Frontal cortex (tissue), 4 donors: ENCODE data around the gene CD101. TPM values are rescaled to one million over a fixed set of nuclear protein-coding genes. Genes with fewer than 3 reads are reported as not detected.

Experiments
- DNase-seq, 2 donors: peaks; one replicate each; pipeline ENCODE4 v3.0.0; 2012; ENCODE audit warnings: low spot score in 2 of 2
- FAIRE-seq: peaks from 2 replicates; lab custom pipeline; 2012; peaks lifted over from hg19 to GRCh38; lab: Jason Lieb, UNC
- total RNA-seq: library from RNA; depleted of rRNA; stranded (reverse); fragments of >200 nt; gene quantifications from one replicate; pipeline ENCODE4 v1.2.3, GENCODE V29; 2014
- donor health status: control.
- donor health status: control.
- donor health status: control.

The CD101 gene
- total RNA-seq, 1 donor from 2014 or later, result 0.82 TPM

GRCh38 chr1:116984406-116985160, 17.0 kb upstream of the CD101 start:
- no peak for FAIRE-seq
- DNase-seq, result no peak

- DNase-seq, result no peak
- FAIRE-seq, result no peak
Observed at GRCh38 chr1:116986421-116987255, 14.9 kb upstream of the CD101 start.

DNA sequence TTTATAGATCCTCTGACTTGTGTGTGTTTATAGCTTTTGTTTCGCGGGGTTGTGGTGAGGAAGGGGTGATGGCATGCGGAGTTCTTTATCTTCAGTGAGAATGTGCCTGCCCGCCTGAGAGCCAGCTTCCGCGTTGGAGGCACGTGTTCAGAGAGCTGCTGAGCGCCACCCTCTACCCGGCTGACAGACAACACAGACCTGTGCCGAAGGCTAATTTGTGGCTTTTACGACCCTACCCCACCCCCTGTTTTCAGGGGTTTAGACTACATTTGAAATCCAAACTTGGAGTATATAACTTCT, 14.4 kb upstream of the CD101 start:
- no peak for DNase-seq
- FAIRE-seq, result no peak

DNA sequence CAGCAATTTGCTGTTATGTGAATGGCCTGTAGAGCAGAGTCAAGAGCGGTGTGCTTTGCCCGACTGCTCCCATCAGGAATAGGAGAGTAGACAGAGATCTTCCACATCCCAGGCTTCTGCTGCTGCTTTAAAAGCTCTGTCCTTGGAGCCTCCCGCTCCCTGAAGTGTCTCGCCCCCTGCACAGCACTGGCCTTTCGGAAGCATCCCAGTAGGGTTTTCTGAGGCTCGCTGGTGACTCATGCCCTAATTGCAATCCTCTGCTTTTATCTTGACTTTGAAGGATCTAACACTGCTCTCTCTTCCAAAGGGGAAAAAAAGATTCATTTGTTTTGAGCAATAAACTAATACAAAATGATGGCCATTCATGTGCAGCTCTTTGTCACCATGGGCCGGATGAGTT, 13.3 kb upstream of the CD101 start:
- FAIRE-seq (no peak), DNase-seq (no peak)

- DNase-seq (no peak), FAIRE-seq (no peak)
Observed at GRCh38 chr1:116988908-116989307, 12.7 kb upstream of the CD101 start.

GRCh38 chr1:116989835-116990234, 11.7 kb upstream of the CD101 start:
- FAIRE-seq (no peak), DNase-seq (no peak)

DNA sequence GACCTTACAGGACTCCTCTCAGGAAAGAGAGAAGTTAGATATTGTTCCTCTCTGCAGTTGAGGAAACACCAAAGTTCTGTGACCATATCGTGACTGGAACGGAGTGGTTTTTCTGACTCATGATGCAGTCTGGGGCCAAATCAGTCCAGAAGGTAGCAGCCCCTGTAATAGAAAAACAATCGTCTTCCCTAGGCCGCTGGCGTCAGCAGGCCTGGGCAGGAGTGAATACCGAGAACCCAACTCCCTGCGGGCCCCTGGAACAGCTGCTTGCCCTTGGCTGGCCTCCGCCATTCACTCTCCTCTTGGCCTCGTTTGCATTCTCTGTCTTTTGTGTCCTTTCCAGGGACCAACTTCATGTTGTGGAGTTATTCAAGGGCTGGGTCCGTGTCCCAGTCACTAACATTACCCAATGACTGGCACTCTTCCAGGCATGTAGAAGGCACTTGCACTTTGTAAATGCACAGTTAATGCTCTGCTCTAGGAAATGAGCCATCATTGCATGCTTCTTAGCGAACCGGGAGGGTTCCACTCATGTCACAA, 10.9 kb upstream of the CD101 start:
- DNase-seq, result no peak
- no peak for FAIRE-seq

DNA sequence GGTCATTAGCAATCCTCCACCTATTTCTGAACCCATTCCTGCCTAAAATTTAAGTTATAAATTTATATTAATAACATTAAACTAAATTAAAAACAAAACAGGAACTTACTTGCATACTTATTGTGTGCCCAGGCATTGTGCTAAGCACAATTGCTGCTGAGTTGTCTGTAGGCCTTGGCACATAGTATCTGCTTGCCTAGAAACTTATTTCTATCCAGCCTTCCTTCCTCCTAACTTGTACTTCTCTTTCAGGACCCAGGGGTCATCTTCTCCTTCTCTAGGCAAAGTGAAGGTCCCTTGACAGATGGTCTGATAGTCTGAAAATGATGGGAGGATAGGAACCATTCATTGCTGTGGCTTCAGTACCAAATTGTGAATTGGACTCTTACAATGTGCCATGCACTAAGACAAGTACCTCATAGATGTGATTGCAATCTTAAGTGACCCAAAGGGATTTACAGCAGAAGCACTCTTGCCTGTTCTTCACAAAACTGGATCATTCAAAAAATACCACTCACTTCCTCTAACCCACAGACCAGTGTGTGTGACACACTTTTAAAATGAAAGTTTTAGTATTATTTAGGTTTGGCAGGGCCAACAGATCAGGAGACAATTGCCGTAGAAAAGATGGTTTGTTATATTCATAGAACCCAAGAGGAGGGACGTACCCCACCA, 10.3 kb upstream of the CD101 start:
- FAIRE-seq, result no peak
- no peak for DNase-seq

GRCh38 chr1:116991918-116992317, 9.6 kb upstream of the CD101 start:
- FAIRE-seq, result no peak
- no peak for DNase-seq

DNA sequence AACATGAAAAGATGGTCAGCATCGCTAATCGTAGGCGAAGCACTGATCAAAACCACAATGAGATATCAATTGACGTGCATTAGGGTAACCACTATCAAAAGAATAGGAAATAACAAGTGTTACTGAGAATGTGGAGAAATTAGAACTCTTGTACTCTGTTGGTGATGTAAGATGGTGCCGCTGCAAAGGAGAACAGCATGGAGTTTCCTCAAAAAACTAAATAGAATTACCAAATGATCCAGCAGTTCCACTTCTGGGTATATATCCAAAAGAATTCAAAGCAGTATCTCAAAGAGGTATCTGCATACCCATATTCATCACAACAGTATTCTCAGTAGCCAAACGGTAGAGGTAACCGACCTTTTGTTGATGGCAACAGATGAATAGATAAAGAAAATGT, 8.3 kb upstream of the CD101 start:
- FAIRE-seq, result no peak
- DNase-seq, result no peak

DNA sequence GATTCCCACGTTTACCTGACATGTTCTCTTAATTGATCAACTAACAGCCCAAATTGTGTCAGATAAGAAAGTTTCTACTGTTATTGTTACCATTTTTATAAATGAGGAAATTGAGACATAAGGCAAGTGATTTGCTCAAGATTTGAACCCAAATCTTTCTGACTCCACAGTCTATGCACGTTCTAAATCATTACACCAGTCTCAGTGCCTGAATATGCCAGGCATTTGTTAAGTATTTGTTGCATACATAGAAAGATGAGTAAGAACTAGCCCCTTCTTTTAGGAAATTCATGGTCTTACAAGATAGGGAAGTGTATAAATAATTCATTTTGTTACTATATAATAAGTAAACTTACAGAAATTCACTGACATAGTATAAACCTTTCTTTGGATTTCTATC, 7.1 kb upstream of the CD101 start:
- no peak for DNase-seq
- FAIRE-seq, result no peak

DNA sequence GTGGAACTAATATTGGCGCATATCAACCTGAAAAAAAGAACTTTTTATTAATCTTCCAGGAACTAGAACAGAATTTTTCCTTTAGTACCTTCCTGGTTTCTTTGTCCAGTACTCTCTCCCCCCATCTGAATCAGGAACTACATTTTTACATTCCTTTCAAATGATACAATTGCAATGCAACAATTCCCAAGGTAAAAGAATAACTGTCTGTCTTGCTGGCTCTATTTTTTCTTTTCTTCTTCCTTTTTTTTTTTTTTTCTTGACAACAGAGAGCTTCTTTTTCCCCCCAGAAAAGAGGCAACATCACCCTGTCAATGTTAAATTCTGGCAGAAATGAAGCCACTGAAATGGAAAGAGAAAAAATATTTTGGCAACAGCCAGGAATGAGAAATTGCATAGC, 4.5 kb upstream of the CD101 start:
- no peak for DNase-seq
- no peak for FAIRE-seq

GRCh38 chr1:116997636-116998035, 3.9 kb upstream of the CD101 start:
- DNase-seq, result no peak
- FAIRE-seq, result no peak

- no peak for FAIRE-seq
Observed at GRCh38 chr1:116999596-116999995, 2.0 kb upstream of the CD101 start.

DNA sequence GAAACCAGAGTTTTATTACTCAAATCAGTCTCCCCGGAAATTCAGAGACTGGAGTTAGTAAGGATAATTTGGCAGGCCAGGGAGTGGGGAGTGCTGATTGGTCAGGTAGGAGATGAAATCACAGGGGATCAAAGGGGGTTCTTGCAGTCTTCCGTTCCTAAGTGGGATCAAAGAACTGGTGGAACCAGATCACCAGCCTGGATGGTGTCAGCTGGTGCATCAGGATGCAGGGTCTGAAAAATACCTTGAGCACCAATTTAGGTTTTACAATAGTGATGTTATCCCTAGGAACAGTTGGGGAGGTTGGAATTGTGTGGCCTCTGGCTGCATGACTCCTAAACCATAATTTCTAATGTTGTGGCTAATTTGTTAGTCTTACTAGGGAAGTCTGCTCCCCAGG, 1.4 kb upstream of the CD101 start:
- no peak for DNase-seq
- FAIRE-seq, result no peak

More at GRCh38 chr1:116999596-116999995, 2.0 kb upstream of the CD101 start:
- no peak for DNase-seq

GRCh38 chr1:117003223-117003875, 1.8 kb downstream of the CD101 start:
- DNase-seq (no peak), FAIRE-seq (no peak)

DNA sequence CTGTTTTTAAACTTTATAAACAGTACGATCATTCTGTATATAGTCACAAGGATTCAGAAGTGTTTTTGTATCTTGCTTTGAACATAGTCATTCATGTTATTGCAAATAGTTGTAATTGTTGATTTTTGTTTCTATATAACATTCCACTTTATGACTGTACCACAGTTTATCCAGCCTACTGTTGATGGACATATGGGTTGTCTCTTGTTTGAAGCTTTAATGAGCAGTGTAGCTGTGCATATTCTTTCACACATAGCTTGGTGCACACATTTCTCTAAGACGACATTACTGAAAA, 6.1 kb downstream of the CD101 start:
- FAIRE-seq (no peak), DNase-seq (no peak)

DNA sequence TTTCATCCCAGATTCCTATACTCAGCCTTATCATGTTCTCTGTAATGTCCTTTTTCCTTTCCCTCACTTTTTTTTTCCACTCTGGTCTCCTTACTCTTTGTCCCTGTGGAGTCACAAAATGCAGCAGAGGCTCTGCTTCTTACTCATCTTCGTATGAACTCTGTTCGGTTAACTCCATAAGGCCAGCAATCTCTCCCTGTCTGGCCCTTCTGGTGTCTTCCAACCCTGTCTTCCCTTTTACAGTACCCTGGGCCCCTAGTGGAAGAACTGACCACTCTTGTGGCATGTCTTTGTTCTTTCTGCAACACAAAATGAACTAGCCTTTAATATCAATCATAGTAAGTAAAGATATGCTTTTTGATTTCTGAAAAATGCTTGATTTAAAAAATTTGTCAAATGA, 7.1 kb downstream of the CD101 start:
- no peak for DNase-seq
- FAIRE-seq, result no peak

DNA sequence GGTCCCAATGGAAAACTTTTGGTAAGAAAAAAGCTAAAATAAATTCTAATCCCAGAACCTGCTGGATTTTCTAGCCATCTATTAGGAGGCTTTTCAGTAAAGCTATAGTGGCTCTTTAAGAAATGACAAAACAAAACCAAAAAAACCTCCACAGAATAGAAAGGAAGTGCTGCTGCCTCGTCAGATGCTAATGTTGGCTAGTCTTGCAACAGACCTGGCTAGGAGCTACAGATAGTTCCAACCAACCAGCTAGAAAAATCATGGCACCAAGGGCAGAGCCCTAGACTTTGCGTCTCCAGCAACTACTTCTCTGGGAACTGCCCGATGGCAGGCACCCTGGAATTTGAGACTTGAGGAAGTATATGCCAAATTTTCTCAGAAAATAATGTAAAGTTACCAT, 7.6 kb downstream of the CD101 start:
- FAIRE-seq, result no peak
- DNase-seq, result no peak

GRCh38 chr1:117010310-117010969, 8.9 kb downstream of the CD101 start:
- DNase-seq, result no peak

More at GRCh38 chr1:117010310-117010969, 8.9 kb downstream of the CD101 start:
- no peak for FAIRE-seq
